Pancreas (tissue), 10 donors: ENCODE results near the gene BZW1. TPM values are rescaled to one million over a fixed set of nuclear protein-coding genes. Genes with fewer than 3 reads are reported as not detected.

ENCODE experiments used
- ATAC-seq, 4 donors: fragments of 200-7000 bp; cut with Tn5 transposase; one replicate each; pipeline versions ENCODE4 v1.8.0 to v1.9.1; 2020; ENCODE audit warnings: mild to moderate bottlenecking in 4 of 4, moderate library complexity in 4 of 4
- DNase-seq, 6 donors: peaks; one replicate each; pipeline ENCODE4 v3.0.0-alpha.2; 2020
- FAIRE-seq: peaks from 2 replicates; lab custom pipeline; 2012; peaks lifted over from hg19 to GRCh38; lab: Jason Lieb, UNC
- H3K27ac ChIP-seq, 4 donors: fragments of 200-600 bp; sonication (generic); 1 replicate in 3 of 4; 2 replicates in 1 of 4; pipeline versions ENCODE4 v1.5.0 to v1.8.0; 2020
- H3K27me3 ChIP-seq, 4 donors: fragments of 200-600 bp; one replicate each; pipeline ENCODE4 v1.8.0; 2021
- H3K36me3 ChIP-seq, 3 donors: fragments of 200-600 bp; sonication (generic) in 1 of 3; one replicate each; pipeline versions ENCODE4 v1.5.0 to v1.8.0; 2020 to 2021
- H3K4me1 ChIP-seq, 3 donors: fragments of 200-600 bp; one replicate each; pipeline ENCODE4 v1.8.0; 2021
- H3K4me3 ChIP-seq, 4 donors: fragments of 200-600 bp; sonication (generic) in 2 of 4; one replicate each; pipeline versions ENCODE4 v1.5.0 to v1.8.0; 2020 to 2021
- H3K9me3 ChIP-seq, 4 donors: fragments of 200-600 bp; one replicate each; pipeline ENCODE4 v1.8.0; 2021
- WGBS, 2 donors: extraction: QIAGEN DNeasy Blood & Tissue Kit; methylation state at CpG; one replicate each; pipeline ENCODE4 v1.1.7; 2013; 5-methylcytosine and 5-hydroxymethylcytosine counted together
- intact Hi-C, 3 donors: fragments of 100-400 bp; cut with DNase I; formaldehyde crosslinking; loops; one replicate each; pipeline versions ENCODE4 v1.11.1 to v1.14.2; 2022
- polyA plus RNA-seq, 2 donors: library from polyadenylated mRNA; stranded (reverse); fragments of 200-250 nt; gene quantifications; one replicate each; pipeline ENCODE4 v1.2.3, GENCODE V29; 2013
- total RNA-seq, 6 donors: library from RNA; stranded (reverse); fragmentation: NEBNext Ultra II Directional in 4 of 6; extraction: Animal tissue kit (Norgen Biotek cat#: 25700) in 4 of 6; gene quantifications; one replicate each; pipeline versions ENCODE4 v1.2.1 to v1.2.4, GENCODE V29; 2021 to 2023
- TF ChIP-seq, protein P1 (sequence below), 4 donors: fragments of 200-600 bp; sonication (generic) in 3 of 4; IDR thresholded peaks; one replicate each; pipeline versions ENCODE4 v1.5.0 to v1.8.0; 2021; ENCODE audit warnings: antibody characterized with exemption in 4 of 4
- donor health status: healthy with polysubstance abuse.
- donor health status: DM: no; HTN: no; CAD: no; lungs with moderate emphysema.
- donor health status: DM: no; HTN: no; CAD: no.
- donor health status: control.
- donor health status: control.
- donor health status: Bipolar disorder and iron deficiency.
- donor health status: DM: yes; HTN: yes; CAD: no.
- donor health status: DM: no; HTN: no; CAD: no.
- donor health status: DM: no; HTN: no; CAD: no.
- donor health status: DM: yes; HTN: yes; CAD: no.

The BZW1 gene
- total and polyA plus RNA-seq, 8 donors: 9.7 to 85.7 (median 50.4) TPM

DNA sequence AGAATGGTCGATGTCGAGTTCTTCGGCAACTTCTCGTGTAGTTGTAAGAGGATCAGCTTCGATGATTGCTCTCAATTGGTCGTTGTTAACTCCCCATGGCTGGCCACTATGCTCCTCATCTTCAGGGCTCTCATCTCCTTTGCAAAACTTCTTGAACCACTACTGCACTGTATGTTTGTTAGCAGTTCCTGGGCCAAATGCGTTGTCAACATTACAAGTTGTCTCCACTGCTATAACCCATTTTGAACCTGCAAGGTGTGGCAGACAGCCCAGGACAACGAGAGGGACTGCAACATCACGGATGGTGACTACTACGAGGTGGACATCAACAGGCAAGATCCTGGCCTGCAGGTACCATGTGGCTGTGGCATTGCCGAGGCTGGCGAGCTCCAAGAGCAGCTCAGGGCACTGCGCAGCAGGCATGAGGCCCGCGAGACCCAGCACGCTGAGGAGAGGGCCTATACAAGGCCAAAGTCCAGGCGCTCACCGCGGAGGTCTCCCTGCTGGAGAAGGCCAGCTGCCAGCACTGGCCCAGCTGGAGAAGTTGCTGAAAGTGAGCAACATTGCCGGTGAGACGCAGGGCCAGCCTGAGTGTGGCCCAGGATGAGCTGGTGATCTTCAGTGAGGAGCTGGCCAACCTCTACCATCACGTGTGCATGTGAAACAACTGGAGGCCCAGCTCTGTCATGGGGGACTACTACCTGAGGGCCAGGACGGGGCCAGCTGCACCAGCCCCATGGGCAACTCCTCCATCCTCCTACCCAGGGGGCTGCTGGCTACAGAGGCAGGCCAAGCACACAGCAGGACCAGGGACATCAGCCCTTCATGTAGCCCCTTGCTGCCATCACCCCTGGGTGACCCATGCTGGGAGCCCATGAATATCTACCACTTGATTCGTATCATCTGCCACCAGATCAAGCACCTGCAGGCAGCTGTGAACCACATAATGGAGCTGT lies 32.6 kb downstream of the BZW1 start:
- no peaks in the 10 kb centered on the region for H3K27me3 ChIP-seq
- no peaks in the 10 kb centered on the region for H3K36me3 ChIP-seq
- no peaks in the 10 kb centered on the region for H3K9me3 ChIP-seq
- ATAC-seq: no peak
- no peak for FAIRE-seq
- H3K4me1 ChIP-seq: no peaks in the 10 kb centered on the region
- 82 to 87% methylated on average over 24 of the region's 24 CpGs for WGBS, 2 donors
- no peak overlapping the region for H3K4me3 ChIP-seq
- no peak overlapping the region for H3K27ac ChIP-seq
- no peak for DNase-seq
- TF ChIP-seq, protein P1, sequence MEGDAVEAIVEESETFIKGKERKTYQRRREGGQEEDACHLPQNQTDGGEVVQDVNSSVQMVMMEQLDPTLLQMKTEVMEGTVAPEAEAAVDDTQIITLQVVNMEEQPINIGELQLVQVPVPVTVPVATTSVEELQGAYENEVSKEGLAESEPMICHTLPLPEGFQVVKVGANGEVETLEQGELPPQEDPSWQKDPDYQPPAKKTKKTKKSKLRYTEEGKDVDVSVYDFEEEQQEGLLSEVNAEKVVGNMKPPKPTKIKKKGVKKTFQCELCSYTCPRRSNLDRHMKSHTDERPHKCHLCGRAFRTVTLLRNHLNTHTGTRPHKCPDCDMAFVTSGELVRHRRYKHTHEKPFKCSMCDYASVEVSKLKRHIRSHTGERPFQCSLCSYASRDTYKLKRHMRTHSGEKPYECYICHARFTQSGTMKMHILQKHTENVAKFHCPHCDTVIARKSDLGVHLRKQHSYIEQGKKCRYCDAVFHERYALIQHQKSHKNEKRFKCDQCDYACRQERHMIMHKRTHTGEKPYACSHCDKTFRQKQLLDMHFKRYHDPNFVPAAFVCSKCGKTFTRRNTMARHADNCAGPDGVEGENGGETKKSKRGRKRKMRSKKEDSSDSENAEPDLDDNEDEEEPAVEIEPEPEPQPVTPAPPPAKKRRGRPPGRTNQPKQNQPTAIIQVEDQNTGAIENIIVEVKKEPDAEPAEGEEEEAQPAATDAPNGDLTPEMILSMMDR (IDR thresholded peaks at IDR 0.05): no peak
- intact Hi-C loops: no loop called here

GRCh38 chr2:200845194-200845593 lies 33.5 kb downstream of the BZW1 start:
- Histone ChIP-seq H3K27me3 (no peaks in the 10 kb centered on the region), H3K4me1 (no peaks in the 10 kb centered on the region), H3K4me3 (no peak overlapping the region), H3K9me3 (no peaks in the 10 kb centered on the region), H3K36me3 (no peaks in the 10 kb centered on the region), H3K27ac (no peak overlapping the region)
- peak in 1 of 6 donors; percentile 24 for DNase-seq
- no peak for ATAC-seq
- intact Hi-C loops: no loop called here
- no peak for FAIRE-seq
- TF ChIP-seq, protein P1 (IDR thresholded peaks at IDR 0.05): no peak
- WGBS, 2 donors: 84 to 91% methylated on average over 5 of the region's 5 CpGs

DNA sequence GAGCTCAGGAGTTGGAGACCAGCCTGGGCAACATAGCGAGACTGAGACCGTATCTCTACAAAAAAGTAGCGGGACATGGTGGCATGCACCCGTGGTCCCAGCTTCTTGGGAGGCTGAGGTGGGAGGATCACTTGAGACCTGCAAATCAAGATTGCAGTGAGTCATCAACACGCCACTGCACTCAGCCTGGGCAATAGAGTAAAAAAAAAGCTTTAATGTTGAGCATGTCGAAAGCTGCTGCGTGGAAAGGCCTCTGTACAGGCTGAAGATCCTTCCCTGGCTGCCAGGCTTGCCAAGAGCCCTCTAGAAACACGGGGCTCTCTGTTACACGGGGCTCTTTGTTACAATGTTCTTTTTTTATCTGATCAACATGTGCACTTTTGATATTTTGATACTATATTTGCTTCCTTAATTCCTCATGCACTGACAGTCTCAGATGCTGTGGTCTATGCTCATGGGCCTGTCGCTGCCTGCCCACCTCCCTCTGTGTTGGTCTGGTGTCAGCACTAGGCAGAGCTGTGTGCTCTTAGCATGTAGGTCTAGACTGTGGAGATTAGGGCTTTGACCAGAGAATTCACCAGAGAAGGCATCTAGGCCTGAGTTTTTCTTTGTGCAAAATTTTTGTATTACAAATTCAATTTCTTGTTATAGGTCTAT lies 34.1 kb downstream of the BZW1 start:
- H3K36me3 ChIP-seq: peaks cover 0 to under 1% (median 0%) of the 10 kb centered on the region in 3 donors
- DNase-seq (no peak), ATAC-seq (peak in 1 of 4 donors; percentile 38), FAIRE-seq (no peak)
- no peak overlapping the region for H3K4me3 ChIP-seq
- no peaks in the 10 kb centered on the region for H3K4me1 ChIP-seq
- 86 to 87% methylated on average over 10 of the region's 10 CpGs for WGBS, 2 donors
- no peak overlapping the region for H3K27ac ChIP-seq
- H3K9me3 ChIP-seq: no peaks in the 10 kb centered on the region
- H3K27me3 ChIP-seq: no peaks in the 10 kb centered on the region
- intact Hi-C loops: no loop called here
- TF ChIP-seq, protein P1 (IDR thresholded peaks at IDR 0.05): no peak

DNA sequence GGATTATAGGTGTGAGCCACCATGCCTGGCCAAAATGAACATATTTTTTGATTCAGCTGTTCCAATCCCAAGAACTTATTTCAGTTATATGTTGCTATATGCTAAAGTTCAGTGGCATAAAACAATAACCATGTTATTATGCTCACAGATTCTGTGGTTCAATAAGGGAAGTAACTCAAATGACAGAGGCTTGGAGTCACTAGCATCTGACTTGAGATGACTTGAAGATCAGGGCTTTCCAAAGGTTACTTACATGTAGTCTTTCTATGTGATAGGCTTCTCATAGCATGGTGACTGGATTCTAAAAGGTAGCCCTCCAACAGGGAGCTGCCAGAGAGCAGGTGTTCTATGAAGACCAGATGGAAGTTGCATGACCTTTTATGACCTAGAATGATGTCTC lies 35.6 kb downstream of the BZW1 start:
- Histone ChIP-seq H3K9me3 (no peaks in the 10 kb centered on the region), H3K27me3 (no peaks in the 10 kb centered on the region), H3K27ac (no peak overlapping the region), H3K36me3 (peaks cover 0 to 15% (median 11%) of the 10 kb centered on the region in 3 donors), H3K4me1 (no peaks in the 10 kb centered on the region), H3K4me3 (no peak overlapping the region)
- FAIRE-seq (no peak), DNase-seq (no peak), ATAC-seq (no peak)
- TF ChIP-seq, protein P1 (IDR thresholded peaks at IDR 0.05): no peak
- intact Hi-C loops: no loop called here
